DOHH2 (cell line): ENCODE data around the gene EPHA2.

Experiments
- EZH2phosphoT487 ChIP-seq: fragments of 200-600 bp; sonication (generic); IDR thresholded peaks from 2 replicates; pipeline ENCODE4 v1.6.1; 2017; ENCODE audit warnings: borderline replicate concordance, mild to moderate bottlenecking, antibody characterized with exemption, low read length, moderate library complexity, mixed read lengths
- TF ChIP-seq, protein P1 (sequence below): fragments of 200-600 bp; sonication (generic); IDR thresholded peaks from one replicate; pipeline ENCODE4 v1.5.1; 2014; ENCODE audit warnings: antibody characterized with exemption, mild to moderate bottlenecking, low read depth, low read length; ENCODE audit not compliant: poor library complexity, severe bottlenecking

- TF ChIP-seq, protein P1, sequence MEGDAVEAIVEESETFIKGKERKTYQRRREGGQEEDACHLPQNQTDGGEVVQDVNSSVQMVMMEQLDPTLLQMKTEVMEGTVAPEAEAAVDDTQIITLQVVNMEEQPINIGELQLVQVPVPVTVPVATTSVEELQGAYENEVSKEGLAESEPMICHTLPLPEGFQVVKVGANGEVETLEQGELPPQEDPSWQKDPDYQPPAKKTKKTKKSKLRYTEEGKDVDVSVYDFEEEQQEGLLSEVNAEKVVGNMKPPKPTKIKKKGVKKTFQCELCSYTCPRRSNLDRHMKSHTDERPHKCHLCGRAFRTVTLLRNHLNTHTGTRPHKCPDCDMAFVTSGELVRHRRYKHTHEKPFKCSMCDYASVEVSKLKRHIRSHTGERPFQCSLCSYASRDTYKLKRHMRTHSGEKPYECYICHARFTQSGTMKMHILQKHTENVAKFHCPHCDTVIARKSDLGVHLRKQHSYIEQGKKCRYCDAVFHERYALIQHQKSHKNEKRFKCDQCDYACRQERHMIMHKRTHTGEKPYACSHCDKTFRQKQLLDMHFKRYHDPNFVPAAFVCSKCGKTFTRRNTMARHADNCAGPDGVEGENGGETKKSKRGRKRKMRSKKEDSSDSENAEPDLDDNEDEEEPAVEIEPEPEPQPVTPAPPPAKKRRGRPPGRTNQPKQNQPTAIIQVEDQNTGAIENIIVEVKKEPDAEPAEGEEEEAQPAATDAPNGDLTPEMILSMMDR = no peak
- TF ChIP-seq EZH2phosphoT487 = no peak
These were observed 6.4 kb upstream of the EPHA2 start for GRCh38 chr1:16162163-16162822.
